ENCODE measurements around the gene PYCR2. TPM values are rescaled to one million over a fixed set of nuclear protein-coding genes. Genes with fewer than 3 reads are reported as not detected.
"Not testable (repeated sequence)": the region's sequence is repeated elsewhere in the genome, so short reads cannot be mapped to it uniquely, and the experiment has no call there.

PYCR2 gene
- total RNA-seq, 4 donors from 2014 or later, result 19.5 to 66.4 (median 38.8) TPM

DNA sequence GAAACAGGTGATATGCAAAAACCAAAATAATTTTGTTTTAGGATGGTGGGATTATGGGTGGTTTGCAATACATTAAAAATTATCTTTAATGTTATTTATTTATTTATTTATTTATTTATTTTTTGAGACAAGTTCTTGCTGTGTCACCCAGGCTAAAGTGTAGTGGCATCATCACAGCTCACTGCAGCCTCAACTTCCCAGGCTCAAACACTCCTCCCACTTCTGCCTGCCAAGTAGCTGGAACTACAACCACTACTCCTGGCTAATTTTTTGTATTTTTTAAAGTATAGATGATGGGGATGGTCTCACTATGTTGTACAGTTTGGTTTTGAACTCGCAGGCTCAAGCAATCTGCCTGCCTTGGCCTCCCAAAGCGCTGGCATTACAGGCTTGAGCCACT, 6.5 kb upstream of the PYCR2 start:
- Histone ChIP-seq H3K4me3 (no peak overlapping the region), H3K36me3 (no peaks in the 10 kb centered on the region), H3K9me3 (no peaks in the 10 kb centered on the region), H3K27ac (no peak overlapping the region), H3K4me1 (no peaks in the 10 kb centered on the region), H3K27me3 (no peaks in the 10 kb centered on the region)
- DNase-seq, result no peak
- TF ChIP-seq, protein P1, sequence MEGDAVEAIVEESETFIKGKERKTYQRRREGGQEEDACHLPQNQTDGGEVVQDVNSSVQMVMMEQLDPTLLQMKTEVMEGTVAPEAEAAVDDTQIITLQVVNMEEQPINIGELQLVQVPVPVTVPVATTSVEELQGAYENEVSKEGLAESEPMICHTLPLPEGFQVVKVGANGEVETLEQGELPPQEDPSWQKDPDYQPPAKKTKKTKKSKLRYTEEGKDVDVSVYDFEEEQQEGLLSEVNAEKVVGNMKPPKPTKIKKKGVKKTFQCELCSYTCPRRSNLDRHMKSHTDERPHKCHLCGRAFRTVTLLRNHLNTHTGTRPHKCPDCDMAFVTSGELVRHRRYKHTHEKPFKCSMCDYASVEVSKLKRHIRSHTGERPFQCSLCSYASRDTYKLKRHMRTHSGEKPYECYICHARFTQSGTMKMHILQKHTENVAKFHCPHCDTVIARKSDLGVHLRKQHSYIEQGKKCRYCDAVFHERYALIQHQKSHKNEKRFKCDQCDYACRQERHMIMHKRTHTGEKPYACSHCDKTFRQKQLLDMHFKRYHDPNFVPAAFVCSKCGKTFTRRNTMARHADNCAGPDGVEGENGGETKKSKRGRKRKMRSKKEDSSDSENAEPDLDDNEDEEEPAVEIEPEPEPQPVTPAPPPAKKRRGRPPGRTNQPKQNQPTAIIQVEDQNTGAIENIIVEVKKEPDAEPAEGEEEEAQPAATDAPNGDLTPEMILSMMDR (IDR thresholded peaks at IDR 0.05), result no peak
- no peak for TF ChIP-seq POLR2A (IDR thresholded peaks at IDR 0.05)
- intact Hi-C loops (cut with DNase I; ENCODE audit: low total_unique reads), result no loop called here

GRCh38 chr1:225929462-225929861, 5.4 kb upstream of the PYCR2 start:
- H3K27ac ChIP-seq; H3K4me1 ChIP-seq; H3K36me3 ChIP-seq; H3K9me3 ChIP-seq; H3K4me3 ChIP-seq; DNase-seq; intact Hi-C loops (cut with DNase I; ENCODE audit: low total_unique reads); H3K27me3 ChIP-seq: not testable (repeated sequence)

- intact Hi-C loops (cut with DNase I; ENCODE audit: low total_unique reads), result no loop called here
- Histone ChIP-seq H3K36me3 (no peaks in the 10 kb centered on the region), H3K27me3 (no peaks in the 10 kb centered on the region), H3K4me1 (no peaks in the 10 kb centered on the region), H3K9me3 (no peaks in the 10 kb centered on the region), H3K4me3 (no peak overlapping the region), H3K27ac (no peak overlapping the region)
- no peak for DNase-seq
- TF ChIP-seq POLR2A (IDR thresholded peaks at IDR 0.05), result no peak
- TF ChIP-seq, protein P1 (IDR thresholded peaks at IDR 0.05), result no peak
Observed at GRCh38 chr1:225928186-225929175, 4.4 kb upstream of the PYCR2 start.

DNA sequence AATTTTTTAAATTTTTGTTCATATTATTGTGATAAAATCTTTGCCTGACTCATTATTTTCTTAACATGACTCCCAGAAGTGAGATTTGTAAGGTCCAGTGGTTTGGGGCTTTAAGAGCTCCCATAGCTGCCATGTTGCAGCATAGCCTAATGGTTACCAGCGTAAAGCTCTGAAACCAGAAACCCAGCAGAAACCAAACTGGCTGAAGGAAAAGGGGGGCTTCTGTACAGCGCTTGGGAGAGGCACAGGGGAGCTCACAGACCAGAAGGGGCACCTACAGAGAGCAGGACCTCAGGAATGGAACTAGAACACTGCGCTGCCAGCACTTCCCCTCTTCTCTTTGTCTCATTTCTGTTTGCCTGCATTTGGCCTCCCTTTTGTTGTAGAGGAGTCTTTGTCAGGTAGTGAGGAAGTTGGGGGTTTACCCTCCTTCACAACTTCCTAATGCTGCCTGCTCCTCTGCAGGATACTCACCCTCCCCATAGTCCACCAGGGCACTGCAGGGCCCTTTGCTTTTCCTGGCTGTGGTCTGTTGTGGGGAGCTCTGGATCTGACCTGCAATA, 2.6 kb upstream of the PYCR2 start:
- no peak for DNase-seq

DNA sequence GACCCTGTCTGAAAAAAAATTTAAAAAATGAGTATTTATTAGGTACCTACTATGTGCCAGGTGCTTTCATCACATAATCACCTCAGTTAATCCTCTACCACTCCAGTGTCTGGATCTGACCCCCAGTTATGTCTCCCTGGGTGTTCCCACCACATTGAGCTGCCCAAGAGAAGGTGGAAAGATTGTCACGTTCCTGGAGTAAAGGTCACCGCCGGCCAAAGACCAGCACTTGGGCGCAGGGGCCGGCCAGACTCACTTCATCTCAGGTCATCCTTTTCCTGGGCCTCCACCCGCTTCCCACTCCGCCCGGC, 714 bp downstream of the PYCR2 start:
- H3K4me3 ChIP-seq, result peak overlapping the region; percentile 59 to 88
- H3K9me3 ChIP-seq, result no peaks in the 10 kb centered on the region
- DNase-seq, result no peak
- H3K4me1 ChIP-seq, result no peaks in the 10 kb centered on the region
- no peak for TF ChIP-seq POLR2A (IDR thresholded peaks at IDR 0.05)
- TF ChIP-seq, protein P1 (IDR thresholded peaks at IDR 0.05), result no peak
- H3K27me3 ChIP-seq, result no peaks in the 10 kb centered on the region
- peak overlapping the region; percentile 72 to 95 for H3K27ac ChIP-seq
- intact Hi-C loops (cut with DNase I; ENCODE audit: low total_unique reads), result no loop called here
- no peaks in the 10 kb centered on the region for H3K36me3 ChIP-seq

More for the DNA sequence above, 2.6 kb upstream of the PYCR2 start:
- Histone ChIP-seq H3K4me1 (no peaks in the 10 kb centered on the region), H3K9me3 (no peaks in the 10 kb centered on the region), H3K36me3 (no peaks in the 10 kb centered on the region), H3K4me3 (no peak overlapping the region), H3K27ac (no peak overlapping the region), H3K27me3 (no peaks in the 10 kb centered on the region)
- intact Hi-C loops (cut with DNase I; ENCODE audit: low total_unique reads), result no loop called here
- TF ChIP-seq, protein P1 (IDR thresholded peaks at IDR 0.05), result no peak
- TF ChIP-seq POLR2A (IDR thresholded peaks at IDR 0.05), result no peak
